H1 (cell line): ENCODE measurements around the gene CYTL1. TPM values are rescaled to one million over a fixed set of nuclear protein-coding genes. Genes with fewer than 3 reads are reported as not detected.

Experiments
- CHD2 ChIP-seq: IDR thresholded peaks from 2 replicates; pipeline ENCODE4 v1.6.1; 2012; ENCODE audit warnings: low read length, improper control_type of control experiment
- CTBP2 ChIP-seq: IDR thresholded peaks from 2 replicates; pipeline ENCODE4 v1.7.0; 2011; ENCODE audit warnings: borderline replicate concordance, mild to moderate bottlenecking, moderate library complexity, mixed read lengths, low read length; ENCODE audit not compliant: insufficient read depth, insufficient read length
- KDM4A ChIP-seq: IDR thresholded peaks from one replicate; pipeline ENCODE4 v1.7.1; 2012; ENCODE audit warnings: low read depth, mild to moderate bottlenecking, moderate library complexity, low read length, inconsistent platforms; ENCODE audit not compliant: severe bottlenecking
- POLR2AphosphoS5 ChIP-seq: IDR thresholded peaks from 2 replicates; pipeline ENCODE4 v1.6.1; 2011; ENCODE audit warnings: low read depth, low read length
- SP2 ChIP-seq: IDR thresholded peaks from 2 replicates; pipeline ENCODE4 v1.6.1; 2012; ENCODE audit warnings: mild to moderate bottlenecking, low read length, inconsistent platforms
- SRF ChIP-seq: IDR thresholded peaks from 2 replicates; pipeline ENCODE4 v1.6.1; 2011; ENCODE audit warnings: mild to moderate bottlenecking, low read depth, low read length, moderate library complexity
- SUZ12 ChIP-seq: fragments of 200-600 bp; sonication (generic); IDR thresholded peaks from 2 replicates; pipeline ENCODE4 v1.6.1; 2012; ENCODE audit warnings: mild to moderate bottlenecking, inconsistent platforms, low read length, moderate library complexity, mixed read lengths
- polyA plus RNA-seq, 7 experiments: library from polyadenylated mRNA; depleted of rRNA in 3 of 7; stranded (reverse) in 5 of 7; unstranded in 2 of 7; fragments of >200 nt in 5 of 7; fragments of 200-250 nt in 2 of 7; gene quantifications; 1 replicate in 5 of 7; 2 replicates in 1 of 7; 4 replicates in 1 of 7; pipeline versions ENCODE4 v1.2.1 to v1.2.3, GENCODE V29; 2011 to 2013; ENCODE audit warnings: missing spikeins in 2 of 7, mixed read lengths in 2 of 7
- total RNA-seq: library from RNA; stranded (reverse); fragmentation: NEBNext Ultra II Directional; extraction: Animal tissue kit (Norgen Biotek cat#: 25700); gene quantifications from 2 replicates; pipeline ENCODE4 v1.2.1, GENCODE V29; 2021
- TF ChIP-seq, protein P1 (sequence below), 3 experiments: IDR thresholded peaks; 1 replicate in 2 of 3; 2 replicates in 1 of 3; pipeline versions ENCODE4 v1.5.1 to v1.6.1; 2011; ENCODE audit warnings: low read length in 3 of 3, mild to moderate bottlenecking in 3 of 3, inconsistent platforms in 2 of 3, low read depth in 1 of 3, moderate library complexity in 1 of 3; ENCODE audit not compliant: insufficient read depth in 1 of 3; ENCODE audit errors: control extremely low read depth in 1 of 3
- TF ChIP-seq, protein P2 (sequence below): IDR thresholded peaks from 2 replicates; pipeline ENCODE4 v1.6.1; 2012; ENCODE audit warnings: inconsistent platforms

Gene CYTL1
- total and polyA plus RNA-seq, 2 of the 8 experiments (the other 6 are each of a cell fraction or from before 2014, with no cell fraction given): 8.6 to 9.8 TPM

DNA sequence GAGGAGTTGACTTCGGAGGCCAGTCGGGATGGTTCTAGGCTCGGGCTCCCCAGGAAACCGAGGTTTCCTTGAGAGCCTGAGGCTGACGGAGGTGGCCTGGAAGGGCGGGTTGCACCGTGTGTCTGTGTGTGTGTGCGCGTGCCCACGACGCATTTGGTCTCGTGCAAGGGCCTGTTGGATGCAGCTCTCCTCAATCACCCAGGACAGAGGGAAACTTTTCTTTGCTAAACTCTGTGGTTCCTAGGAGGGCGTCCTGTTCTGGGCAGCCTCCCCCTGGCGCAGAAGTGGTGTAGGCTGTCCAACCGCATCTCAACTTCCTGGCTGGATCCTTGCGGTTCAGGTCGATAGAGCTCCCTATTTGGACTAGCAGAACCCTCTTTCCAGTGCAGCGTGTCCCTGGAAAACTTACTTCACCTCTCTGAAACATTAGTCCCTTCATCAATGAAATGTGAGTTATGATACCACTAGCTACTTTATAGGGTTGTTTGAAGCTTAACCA is 33.0 kb upstream of the CYTL1 start (continued):
- TF ChIP-seq CTBP2 (no peak), SRF (no peak), SP2 (no peak), KDM4A (peak; percentile 47), CHD2 (no peak), POLR2AphosphoS5 (no peak), SUZ12 (peak; percentile 56; the same call in 1 of the 2 replicates)
- TF ChIP-seq, protein P1, sequence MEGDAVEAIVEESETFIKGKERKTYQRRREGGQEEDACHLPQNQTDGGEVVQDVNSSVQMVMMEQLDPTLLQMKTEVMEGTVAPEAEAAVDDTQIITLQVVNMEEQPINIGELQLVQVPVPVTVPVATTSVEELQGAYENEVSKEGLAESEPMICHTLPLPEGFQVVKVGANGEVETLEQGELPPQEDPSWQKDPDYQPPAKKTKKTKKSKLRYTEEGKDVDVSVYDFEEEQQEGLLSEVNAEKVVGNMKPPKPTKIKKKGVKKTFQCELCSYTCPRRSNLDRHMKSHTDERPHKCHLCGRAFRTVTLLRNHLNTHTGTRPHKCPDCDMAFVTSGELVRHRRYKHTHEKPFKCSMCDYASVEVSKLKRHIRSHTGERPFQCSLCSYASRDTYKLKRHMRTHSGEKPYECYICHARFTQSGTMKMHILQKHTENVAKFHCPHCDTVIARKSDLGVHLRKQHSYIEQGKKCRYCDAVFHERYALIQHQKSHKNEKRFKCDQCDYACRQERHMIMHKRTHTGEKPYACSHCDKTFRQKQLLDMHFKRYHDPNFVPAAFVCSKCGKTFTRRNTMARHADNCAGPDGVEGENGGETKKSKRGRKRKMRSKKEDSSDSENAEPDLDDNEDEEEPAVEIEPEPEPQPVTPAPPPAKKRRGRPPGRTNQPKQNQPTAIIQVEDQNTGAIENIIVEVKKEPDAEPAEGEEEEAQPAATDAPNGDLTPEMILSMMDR (IDR thresholded peaks at IDR 0.05; ENCODE audit: control extremely low read depth in 1 of 3, insufficient read depth in 1 of 3, low read depth in 1 of 3, low read length in 3 of 3): no peak
- TF ChIP-seq, protein P2, sequence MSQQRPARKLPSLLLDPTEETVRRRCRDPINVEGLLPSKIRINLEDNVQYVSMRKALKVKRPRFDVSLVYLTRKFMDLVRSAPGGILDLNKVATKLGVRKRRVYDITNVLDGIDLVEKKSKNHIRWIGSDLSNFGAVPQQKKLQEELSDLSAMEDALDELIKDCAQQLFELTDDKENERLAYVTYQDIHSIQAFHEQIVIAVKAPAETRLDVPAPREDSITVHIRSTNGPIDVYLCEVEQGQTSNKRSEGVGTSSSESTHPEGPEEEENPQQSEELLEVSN: no peak; the same call in 1 of the 2 replicates
- TF ChIP-seq, all 59 proteins: peak for 4
